HK-2 (cell line): ENCODE measurements around the gene SOD1.
"Not testable (repeated sequence)": the region's sequence is repeated elsewhere in the genome, so short reads cannot be mapped to it uniquely, and the experiment has no call there.

Source experiments
- DNase-seq: peaks from one replicate; pipeline ENCODE4 v3.0.0-alpha.2; 2018; ENCODE audit not compliant: unreplicated experiment

SOD1 gene

GRCh38 chr21:31654821-31655580 is 4.5 kb upstream of the SOD1 start:
- DNase-seq, result not testable (repeated sequence)

- peak; percentile 28 for DNase-seq
These were observed 3.0 kb upstream of the SOD1 start for GRCh38 chr21:31656199-31657095.

GRCh38 chr21:31658053-31658452 is 1.4 kb upstream of the SOD1 start:
- DNase-seq, result no peak

GRCh38 chr21:31659286-31659535 is 282 bp upstream of the SOD1 start:
- no peak for DNase-seq

GRCh38 chr21:31660259-31660565 is 719 bp downstream of the SOD1 start:
- no peak for DNase-seq

- no peak for DNase-seq
These were observed 1.1 kb downstream of the SOD1 start for GRCh38 chr21:31660591-31660990.

GRCh38 chr21:31663584-31664249 is 4.2 kb downstream of the SOD1 start:
- no peak for DNase-seq

- DNase-seq, result no peak
These were observed 5.9 kb downstream of the SOD1 start for GRCh38 chr21:31665397-31665796.

GRCh38 chr21:31665869-31666268 is 6.4 kb downstream of the SOD1 start:
- not testable (repeated sequence) for DNase-seq

GRCh38 chr21:31666445-31667010 is 7.0 kb downstream of the SOD1 start:
- no peak for DNase-seq

- DNase-seq, result no peak
These were observed 7.6 kb downstream of the SOD1 start for GRCh38 chr21:31667132-31667531.

GRCh38 chr21:31667639-31668038 is 8.1 kb downstream of the SOD1 start:
- no peak for DNase-seq

GRCh38 chr21:31668651-31669491 is 9.4 kb downstream of the SOD1 start:
- DNase-seq, result no peak

- DNase-seq, result no peak
These were observed 10.6 kb downstream of the SOD1 start for GRCh38 chr21:31670070-31670469.

- DNase-seq, result no peak
These were observed 11.7 kb downstream of the SOD1 start for GRCh38 chr21:31671146-31671716.

- DNase-seq, result no peak
These were observed 12.4 kb downstream of the SOD1 start for GRCh38 chr21:31671931-31672330.

- no peak for DNase-seq
These were observed 13.9 kb downstream of the SOD1 start for GRCh38 chr21:31673321-31673912.

- DNase-seq, result no peak
These were observed 15.8 kb downstream of the SOD1 start for GRCh38 chr21:31675318-31675717.

- no peak for DNase-seq
These were observed 16.5 kb downstream of the SOD1 start for GRCh38 chr21:31675960-31676359.

- DNase-seq, result no peak
These were observed 17.6 kb downstream of the SOD1 start for GRCh38 chr21:31677047-31677446.

- no peak for DNase-seq
These were observed 19.0 kb downstream of the SOD1 start for GRCh38 chr21:31678478-31678877.
